Subcutaneous adipose tissue (tissue), 4 donors: Measurements from ENCODE around the gene TRIM17. TPM values are rescaled to one million over a fixed set of nuclear protein-coding genes. Genes with fewer than 3 reads are reported as not detected.

Source experiments
- CTCF ChIP-seq: fragments of 450-650 bp; IDR thresholded peaks from one replicate; pipeline ENCODE4 v1.5.1; 2016; ENCODE audit warnings: low read depth, mild to moderate bottlenecking, control low read depth, antibody characterized with exemption, moderate library complexity
- total RNA-seq, 4 donors: library from RNA; depleted of rRNA; stranded (reverse); fragments of >200 nt; gene quantifications; one replicate each; pipeline ENCODE4 v1.1.0, GENCODE V29; 2016

Gene TRIM17
- total RNA-seq, 4 donors from 2014 or later, result not detected

- TF ChIP-seq CTCF, result no peak
Observed at GRCh38 chr1:228434689-228435088, 18.0 kb upstream of the TRIM17 start.

- TF ChIP-seq CTCF, result no peak
Observed at GRCh38 chr1:228430243-228430642, 13.6 kb upstream of the TRIM17 start.

GRCh38 chr1:228429698-228430097 lies 13.0 kb upstream of the TRIM17 start:
- no peak for TF ChIP-seq CTCF

- TF ChIP-seq CTCF, result no peak
Observed at GRCh38 chr1:228429007-228429406, 12.3 kb upstream of the TRIM17 start.

- no peak for TF ChIP-seq CTCF
Observed at GRCh38 chr1:228428412-228428811, 11.8 kb upstream of the TRIM17 start.

- no peak for TF ChIP-seq CTCF
Observed at GRCh38 chr1:228426518-228427175, 10.0 kb upstream of the TRIM17 start.

- TF ChIP-seq CTCF, result no peak
Observed at GRCh38 chr1:228424685-228425660, 8.3 kb upstream of the TRIM17 start.
